SU-DHL-6 (cell line): Measurements from ENCODE around the gene TRAF3IP1.
A peak's percentile ranks its signal among the peaks of the same experiment; 100 is the strongest.
"Not testable (repeated sequence)": the region's sequence is repeated elsewhere in the genome, so short reads cannot be mapped to it uniquely, and the experiment has no call there.

ENCODE experiments used
- H2AFZ ChIP-seq: fragments of 200-600 bp; sonication (generic); 2 replicates; pipeline ENCODE4 v1.6.1; 2014; ENCODE audit warnings: low read depth, mild to moderate bottlenecking, moderate library complexity, mixed read lengths, antibody characterized with exemption, low read length; ENCODE audit not compliant: severe bottlenecking
- H3F3A ChIP-seq: fragments of 200-600 bp; shearing (Covaris generic); 2 replicates; pipeline ENCODE4 v1.6.0; 2016; ENCODE audit warnings: antibody characterized with exemption, mild to moderate bottlenecking; ENCODE audit not compliant: insufficient read depth
- H3K27ac ChIP-seq: fragments of 200-600 bp; sonication (generic); 2 replicates; pipeline ENCODE4 v1.5.1; 2016; ENCODE audit warnings: low read depth, mild to moderate bottlenecking, low read length, moderate library complexity, mixed read lengths
- H3K27me3 ChIP-seq: fragments of 200-600 bp; sonication (generic), shearing (Covaris generic); 2 replicates; pipeline ENCODE4 v1.6.0; 2014; ENCODE audit warnings: mild to moderate bottlenecking, low read length
- H3K36me3 ChIP-seq: fragments of 200-600 bp; sonication (generic); 2 replicates; pipeline ENCODE4 v1.6.1; 2014; ENCODE audit warnings: mild to moderate bottlenecking, low read length, mixed read lengths
- H3K4me2 ChIP-seq: fragments of 300-600, 200-600 bp; shearing (Covaris generic), sonication (generic); 2 replicates; pipeline ENCODE4 v1.6.0; 2014; ENCODE audit warnings: low read length, low read depth, mild to moderate bottlenecking; ENCODE audit not compliant: poor library complexity, severe bottlenecking
- H3K4me3 ChIP-seq: fragments of 200-600 bp; sonication (generic); 2 replicates; pipeline ENCODE4 v1.5.1; 2014; ENCODE audit warnings: antibody characterized with exemption, low read length, mild to moderate bottlenecking, mixed read lengths; ENCODE audit not compliant: insufficient read depth, poor library complexity, severe bottlenecking
- H3K79me2 ChIP-seq: fragments of 200-600 bp; sonication (generic); 2 replicates; pipeline ENCODE4 v1.6.1; 2014; ENCODE audit warnings: mild to moderate bottlenecking, low read length, moderate library complexity; ENCODE audit not compliant: insufficient read depth
- H3K9ac ChIP-seq: fragments of 200-600 bp; sonication (generic); 2 replicates; pipeline ENCODE4 v1.7.0; 2014; ENCODE audit warnings: mild to moderate bottlenecking, low read length
- H3K9me2 ChIP-seq: fragments of 200-600 bp; sonication (generic); replicated peaks from 2 replicates; pipeline ENCODE4 v1.6.1; 2014; ENCODE audit warnings: low read length; ENCODE audit not compliant: insufficient read depth
- H3K9me3 ChIP-seq: fragments of 200-600 bp; sonication (generic); 2 replicates; pipeline ENCODE4 v1.6.1; 2014; ENCODE audit warnings: low read length, mixed read lengths; ENCODE audit not compliant: insufficient read depth
- H4K20me1 ChIP-seq: fragments of 200-600 bp; sonication (generic); 2 replicates; pipeline ENCODE4 v1.6.1; 2014; ENCODE audit warnings: low read depth, mild to moderate bottlenecking, antibody characterized with exemption, low read length, moderate library complexity, mixed read lengths
- CTCF ChIP-seq: fragments of 200-600 bp; sonication (generic); IDR thresholded peaks from one replicate; pipeline ENCODE4 v1.5.1; 2017; ENCODE audit warnings: antibody characterized with exemption, mild to moderate bottlenecking, low read length, moderate library complexity; ENCODE audit not compliant: insufficient read depth, poor library complexity, severe bottlenecking
- EZH2phosphoT487 ChIP-seq: fragments of 200-600 bp; sonication (generic), shearing (Covaris generic); conservative IDR thresholded peaks from 2 replicates; pipeline ENCODE4 v1.6.1; 2018; ENCODE audit warnings: mild to moderate bottlenecking, antibody characterized with exemption, low read length, moderate library complexity, mixed read lengths

Gene TRAF3IP1, protein sequence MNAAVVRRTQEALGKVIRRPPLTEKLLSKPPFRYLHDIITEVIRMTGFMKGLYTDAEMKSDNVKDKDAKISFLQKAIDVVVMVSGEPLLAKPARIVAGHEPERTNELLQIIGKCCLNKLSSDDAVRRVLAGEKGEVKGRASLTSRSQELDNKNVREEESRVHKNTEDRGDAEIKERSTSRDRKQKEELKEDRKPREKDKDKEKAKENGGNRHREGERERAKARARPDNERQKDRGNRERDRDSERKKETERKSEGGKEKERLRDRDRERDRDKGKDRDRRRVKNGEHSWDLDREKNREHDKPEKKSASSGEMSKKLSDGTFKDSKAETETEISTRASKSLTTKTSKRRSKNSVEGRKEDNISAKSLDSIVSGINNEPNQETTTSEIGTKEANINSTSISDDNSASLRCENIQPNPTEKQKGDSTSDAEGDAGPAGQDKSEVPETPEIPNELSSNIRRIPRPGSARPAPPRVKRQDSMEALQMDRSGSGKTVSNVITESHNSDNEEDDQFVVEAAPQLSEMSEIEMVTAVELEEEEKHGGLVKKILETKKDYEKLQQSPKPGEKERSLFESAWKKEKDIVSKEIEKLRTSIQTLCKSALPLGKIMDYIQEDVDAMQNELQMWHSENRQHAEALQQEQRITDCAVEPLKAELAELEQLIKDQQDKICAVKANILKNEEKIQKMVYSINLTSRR

DNA sequence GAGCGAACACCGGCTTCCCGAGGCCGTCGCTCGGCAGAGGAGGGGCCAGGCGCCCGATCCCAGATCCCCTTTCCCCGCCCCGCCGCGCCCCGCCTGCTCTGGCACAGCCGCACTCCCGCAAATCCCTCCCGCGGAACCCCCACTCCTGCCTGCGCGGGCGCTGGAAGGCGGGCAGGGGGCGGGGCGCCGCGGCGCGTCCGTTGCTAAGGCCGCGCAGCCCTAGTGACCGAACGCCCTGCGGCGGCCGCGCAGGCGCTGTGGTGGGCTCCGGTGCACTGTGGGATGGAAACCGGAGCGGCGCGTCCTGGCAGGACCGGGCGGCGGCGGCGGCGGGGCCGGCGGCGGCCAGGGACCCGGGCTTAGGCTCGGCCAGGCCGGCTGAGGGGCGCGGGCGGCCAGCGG is at the start of gene TRAF3IP1:
TSS of gene TRAF3IP1 (plus strand) at position 273 of the 402 bp plus-strand sequence. CDS start 145 bp downstream, outside the sequence.
- H3K4me3 ChIP-seq: peak within 1 kb of the TSS; percentile 74
- no peaks in the 10 kb centered on the region for H3K79me2 ChIP-seq
- no peaks in the 10 kb centered on the region for H3F3A ChIP-seq
- TF ChIP-seq EZH2phosphoT487: no peak
- no peak for TF ChIP-seq CTCF
- H2AFZ ChIP-seq: peak within 1 kb of the TSS; percentile 49
- peak within 1 kb of the TSS; percentile 54 for H3K4me2 ChIP-seq
- H4K20me1 ChIP-seq: no peaks in the 10 kb centered on the region
- H3K9ac ChIP-seq: peak within 1 kb of the TSS; percentile 49
- H3K27me3 ChIP-seq: no peaks in the 10 kb centered on the region
- no peak within 1 kb of the TSS for H3K27ac ChIP-seq
- H3K9me3 ChIP-seq: no peaks in the 10 kb centered on the region
- H3K36me3 ChIP-seq: no peaks in the 10 kb centered on the region
- H3K9me2 ChIP-seq: no peaks in the 10 kb centered on the region

- Histone ChIP-seq H3K36me3 (0 out of 2 replicates have a peak, but pooled peaks cover 3% of the 10 kb centered on the region), H3K9ac (no peak overlapping the region), H4K20me1 (no peaks in the 10 kb centered on the region), H3F3A (no peaks in the 10 kb centered on the region), H3K9me2 (no peaks in the 10 kb centered on the region), H3K79me2 (no peaks in the 10 kb centered on the region), H3K27ac (no peak overlapping the region), H2AFZ (no peak overlapping the region), H3K9me3 (no peaks in the 10 kb centered on the region), H3K4me3 (no peak overlapping the region), H3K4me2 (no peak overlapping the region), H3K27me3 (no peaks in the 10 kb centered on the region)
- TF ChIP-seq EZH2phosphoT487: no peak
- no peak for TF ChIP-seq CTCF
Measured at GRCh38 chr2:238270606-238271005, 49.7 kb upstream of the TRAF3IP1 start.

DNA sequence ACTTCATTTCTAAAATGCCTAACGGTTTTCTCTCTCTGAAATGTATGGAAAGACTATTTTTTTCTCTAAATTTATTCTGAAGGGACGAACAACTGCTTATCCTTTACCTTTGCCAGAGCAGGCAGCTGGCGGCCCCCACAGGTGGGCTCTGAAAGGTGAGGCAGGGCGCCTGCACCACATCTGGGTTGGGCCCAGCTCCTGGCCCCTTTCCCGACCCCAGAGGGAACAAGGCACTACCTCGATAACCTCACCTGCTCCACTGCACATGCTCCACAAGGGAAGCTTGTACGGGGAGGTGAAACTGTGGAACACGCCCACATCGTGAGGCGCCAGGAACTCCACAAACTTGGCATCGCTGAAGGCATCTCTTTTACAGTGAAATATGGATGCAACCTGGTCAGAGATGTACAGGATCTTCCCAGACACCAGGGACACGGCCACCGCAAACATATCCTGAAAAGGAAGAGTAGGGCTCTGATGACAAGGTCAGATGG is 49.2 kb upstream of the TRAF3IP1 start:
- H3K27me3 ChIP-seq: no peaks in the 10 kb centered on the region
- TF ChIP-seq EZH2phosphoT487 (no peak), CTCF (no peak)
- no peaks in the 10 kb centered on the region for H3K79me2 ChIP-seq
- no peak overlapping the region for H3K4me2 ChIP-seq
- no peaks in the 10 kb centered on the region for H3F3A ChIP-seq
- H3K9me3 ChIP-seq: no peaks in the 10 kb centered on the region
- H3K27ac ChIP-seq: no peak overlapping the region
- no peak overlapping the region for H3K4me3 ChIP-seq
- 0 out of 2 replicates have a peak, but pooled peaks cover 3% of the 10 kb centered on the region for H3K36me3 ChIP-seq
- no peaks in the 10 kb centered on the region for H4K20me1 ChIP-seq
- no peaks in the 10 kb centered on the region for H3K9me2 ChIP-seq
- H2AFZ ChIP-seq: no peak overlapping the region
- no peak overlapping the region for H3K9ac ChIP-seq

DNA sequence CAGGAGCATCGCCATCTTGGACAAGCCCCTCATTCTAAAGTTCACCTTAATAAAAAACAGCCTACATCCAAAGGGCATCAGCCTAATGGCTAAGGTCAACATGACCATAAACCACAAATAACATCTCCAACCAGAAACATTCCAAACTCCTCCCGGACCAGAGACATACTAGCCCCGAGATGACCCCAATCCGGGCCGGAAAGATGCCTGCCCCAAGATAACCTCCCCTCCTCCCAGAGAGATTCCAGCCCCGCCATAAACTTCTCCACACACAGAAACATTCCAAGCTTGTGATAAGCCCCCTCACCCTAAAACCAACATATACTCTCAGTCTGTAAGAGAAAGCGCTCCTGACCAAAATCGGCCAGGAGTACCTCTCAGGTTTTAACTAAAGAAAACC is 48.6 kb upstream of the TRAF3IP1 start:
- not testable (repeated sequence) for H3F3A ChIP-seq, H4K20me1 ChIP-seq, H3K27me3 ChIP-seq, H3K79me2 ChIP-seq, H3K36me3 ChIP-seq, H3K4me3 ChIP-seq, H3K4me2 ChIP-seq, H3K27ac ChIP-seq, H3K9me3 ChIP-seq, H3K9ac ChIP-seq, H3K9me2 ChIP-seq, H2AFZ ChIP-seq
